OCI-LY1 (cell line): ENCODE results near the gene CCDC192.

Source experiments
- H2AFZ ChIP-seq: fragments of 200-600 bp; sonication (generic), shearing (Covaris generic); 2 replicates; pipeline ENCODE4 v1.6.0; 2014; ENCODE audit warnings: antibody characterized with exemption, mild to moderate bottlenecking, low read length
- H3F3A ChIP-seq: fragments of 200-600 bp; sonication (generic), shearing (Covaris generic); 2 replicates; pipeline ENCODE4 v1.6.0; 2014; ENCODE audit warnings: mild to moderate bottlenecking, antibody characterized with exemption, low read length, moderate library complexity; ENCODE audit not compliant: insufficient read depth
- H3K27ac ChIP-seq: fragments of 200-600 bp; sonication (generic); 2 replicates; pipeline ENCODE4 v1.5.1; 2014; ENCODE audit warnings: low read length, mixed run types, mild to moderate bottlenecking, low read depth; ENCODE audit not compliant: poor library complexity, severe bottlenecking
- H3K27me3 ChIP-seq: fragments of 200-600 bp; sonication (generic); 2 replicates; pipeline ENCODE4 v1.6.0; 2014; ENCODE audit warnings: antibody characterized with exemption, mild to moderate bottlenecking, low read length, moderate library complexity; ENCODE audit not compliant: insufficient read depth
- H3K36me3 ChIP-seq: fragments of 200-600 bp; sonication (generic); 2 replicates; pipeline ENCODE4 v1.6.1; 2014; ENCODE audit warnings: mild to moderate bottlenecking, antibody characterized with exemption, low read length, moderate library complexity, mixed read lengths; ENCODE audit not compliant: insufficient read depth
- H3K4me1 ChIP-seq: fragments of 200-600 bp; sonication (generic); 2 replicates; pipeline ENCODE4 v1.5.1; 2014; ENCODE audit warnings: mild to moderate bottlenecking, low read length, moderate library complexity; ENCODE audit not compliant: insufficient read depth, severe bottlenecking
- H3K4me2 ChIP-seq: fragments of 200-600 bp; sonication (generic), shearing (Covaris generic); 2 replicates; pipeline ENCODE4 v1.6.1; 2014; ENCODE audit warnings: low read length
- H3K4me3 ChIP-seq: fragments of 200-600 bp; sonication (generic); 2 replicates; pipeline ENCODE4 v1.5.1; 2014; ENCODE audit warnings: low read length, low read depth, mild to moderate bottlenecking, mixed read lengths; ENCODE audit not compliant: poor library complexity, severe bottlenecking
- H3K79me2 ChIP-seq: fragments of 200-600 bp; shearing (Covaris generic); 2 replicates; pipeline ENCODE4 v1.6.1; 2016; ENCODE audit warnings: mixed run types, low read length, mixed read lengths; ENCODE audit not compliant: insufficient read depth
- H3K9ac ChIP-seq: fragments of 200-600 bp; sonication (generic), shearing (Covaris generic); 2 replicates; pipeline ENCODE4 v1.6.1; 2014; ENCODE audit warnings: mild to moderate bottlenecking, low read length, mixed read lengths
- H3K9me2 ChIP-seq: fragments of 200-600 bp; sonication (generic), shearing (Covaris generic); 2 replicates; pipeline ENCODE4 v1.6.1; 2014; ENCODE audit warnings: low read depth, mild to moderate bottlenecking, low read length, mixed read lengths
- H3K9me3 ChIP-seq: fragments of 200-600 bp; shearing (Covaris generic); 2 replicates; pipeline ENCODE4 v1.6.1; 2014; ENCODE audit warnings: low read length, mixed read lengths
- H4K20me1 ChIP-seq: fragments of 200-600 bp; sonication (generic), shearing (Covaris generic); 2 replicates; pipeline ENCODE4 v1.6.0; 2016; ENCODE audit warnings: mild to moderate bottlenecking, low read length; ENCODE audit not compliant: insufficient read depth
- EZH2 ChIP-seq: fragments of 200-600 bp; sonication (generic), shearing (Covaris generic); IDR thresholded peaks from 2 replicates; pipeline ENCODE4 v1.8.0; 2017; ENCODE audit warnings: borderline replicate concordance, mixed run types, mild to moderate bottlenecking, antibody characterized with exemption, low read length, moderate library complexity, mixed read lengths
- TF ChIP-seq, protein P1 (sequence below): fragments of 200-600 bp; sonication (generic), shearing (Covaris generic); IDR thresholded peaks from 2 replicates; pipeline ENCODE4 v1.5.1; 2017; ENCODE audit warnings: mild to moderate bottlenecking, antibody characterized with exemption, low read length, moderate library complexity, mixed read lengths

CCDC192 gene

DNA sequence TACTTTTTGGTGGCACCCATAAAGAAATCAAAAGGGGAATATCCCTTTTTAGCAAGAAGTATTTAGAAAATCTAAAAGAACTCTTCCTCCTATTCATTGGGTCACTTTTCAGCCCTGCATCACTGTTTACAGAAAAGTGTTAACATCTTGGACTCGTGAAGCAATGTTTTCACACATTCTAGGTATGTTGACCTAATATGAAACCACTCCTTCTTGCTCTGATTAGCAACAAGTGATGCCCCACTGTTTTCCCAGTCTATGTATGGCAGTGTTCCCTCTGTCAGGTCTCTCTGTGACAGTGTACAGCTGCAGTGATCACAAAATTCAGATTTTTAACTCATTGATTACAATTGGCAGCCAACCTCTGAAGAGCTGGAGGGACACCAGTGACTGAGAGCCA, 232.2 kb downstream of the CCDC192 start:
- Histone ChIP-seq H3K36me3 (no peaks in the 10 kb centered on the region), H2AFZ (no peak overlapping the region), H3F3A (no peaks in the 10 kb centered on the region), H3K4me1 (no peaks in the 10 kb centered on the region), H3K79me2 (no peaks in the 10 kb centered on the region), H3K27me3 (no peaks in the 10 kb centered on the region), H3K9ac (no peak overlapping the region), H3K4me3 (no peak overlapping the region), H3K4me2 (no peak overlapping the region), H3K9me2 (no peaks in the 10 kb centered on the region), H4K20me1 (no peaks in the 10 kb centered on the region), H3K27ac (no peak overlapping the region), H3K9me3 (no peaks in the 10 kb centered on the region)
- TF ChIP-seq EZH2, result no peak
- TF ChIP-seq, protein P1, sequence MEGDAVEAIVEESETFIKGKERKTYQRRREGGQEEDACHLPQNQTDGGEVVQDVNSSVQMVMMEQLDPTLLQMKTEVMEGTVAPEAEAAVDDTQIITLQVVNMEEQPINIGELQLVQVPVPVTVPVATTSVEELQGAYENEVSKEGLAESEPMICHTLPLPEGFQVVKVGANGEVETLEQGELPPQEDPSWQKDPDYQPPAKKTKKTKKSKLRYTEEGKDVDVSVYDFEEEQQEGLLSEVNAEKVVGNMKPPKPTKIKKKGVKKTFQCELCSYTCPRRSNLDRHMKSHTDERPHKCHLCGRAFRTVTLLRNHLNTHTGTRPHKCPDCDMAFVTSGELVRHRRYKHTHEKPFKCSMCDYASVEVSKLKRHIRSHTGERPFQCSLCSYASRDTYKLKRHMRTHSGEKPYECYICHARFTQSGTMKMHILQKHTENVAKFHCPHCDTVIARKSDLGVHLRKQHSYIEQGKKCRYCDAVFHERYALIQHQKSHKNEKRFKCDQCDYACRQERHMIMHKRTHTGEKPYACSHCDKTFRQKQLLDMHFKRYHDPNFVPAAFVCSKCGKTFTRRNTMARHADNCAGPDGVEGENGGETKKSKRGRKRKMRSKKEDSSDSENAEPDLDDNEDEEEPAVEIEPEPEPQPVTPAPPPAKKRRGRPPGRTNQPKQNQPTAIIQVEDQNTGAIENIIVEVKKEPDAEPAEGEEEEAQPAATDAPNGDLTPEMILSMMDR, result no peak

DNA sequence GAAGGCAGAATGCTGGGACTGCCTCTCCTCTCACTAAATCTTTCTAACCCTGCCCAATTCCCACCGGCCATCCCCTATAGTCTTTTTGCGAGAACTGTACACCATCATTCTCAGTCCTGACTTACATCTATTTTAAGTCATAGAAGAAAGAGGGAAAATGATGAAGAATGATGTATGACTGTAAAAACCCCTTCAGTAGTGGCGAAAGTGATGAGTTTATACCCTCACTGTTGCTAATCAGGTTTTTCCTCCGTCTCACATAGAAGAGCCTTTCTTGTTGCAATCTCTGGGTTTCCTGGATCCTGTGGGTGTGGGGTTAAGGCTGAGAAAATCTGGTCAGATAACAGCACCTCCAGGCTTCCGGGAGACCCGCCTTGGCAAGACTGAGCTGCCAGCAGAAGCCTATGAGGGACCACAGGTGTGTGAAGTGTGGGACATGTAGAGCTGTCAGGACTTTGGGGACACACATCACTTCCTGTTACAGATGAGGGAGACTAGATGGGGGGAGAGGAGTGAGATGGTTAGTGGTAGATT, 233.3 kb downstream of the CCDC192 start:
- Histone ChIP-seq H3K9me3 (no peaks in the 10 kb centered on the region), H4K20me1 (no peaks in the 10 kb centered on the region), H3K79me2 (no peaks in the 10 kb centered on the region), H3K4me1 (no peaks in the 10 kb centered on the region), H3K27me3 (no peaks in the 10 kb centered on the region), H3K36me3 (no peaks in the 10 kb centered on the region), H3K4me2 (no peak overlapping the region), H3K9me2 (no peaks in the 10 kb centered on the region), H3F3A (no peaks in the 10 kb centered on the region), H3K27ac (no peak overlapping the region), H3K9ac (no peak overlapping the region), H2AFZ (no peak overlapping the region), H3K4me3 (no peak overlapping the region)
- no peak for TF ChIP-seq EZH2
- TF ChIP-seq, protein P1, result no peak

DNA sequence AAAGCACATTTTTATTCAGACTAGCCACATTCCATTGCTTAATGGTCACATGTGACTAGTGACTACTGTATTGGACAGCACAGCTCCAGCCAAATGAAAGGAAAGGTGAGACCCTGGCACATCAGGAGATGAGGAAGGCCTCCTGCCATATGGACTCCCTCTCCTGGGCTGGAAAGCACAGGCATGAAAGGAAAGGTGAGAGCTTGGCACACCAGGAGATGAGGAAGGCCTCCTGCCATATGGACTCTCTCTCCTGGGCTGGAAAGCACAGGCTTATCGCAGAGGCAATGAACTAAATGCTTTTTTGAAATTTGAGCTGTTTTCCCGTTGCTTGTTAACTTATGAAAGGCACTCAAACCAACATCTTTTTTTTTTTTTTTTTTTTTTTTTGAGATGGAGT, 235.6 kb downstream of the CCDC192 start:
- Histone ChIP-seq H3K36me3 (no peaks in the 10 kb centered on the region), H3K9ac (no peak overlapping the region), H3K9me3 (no peaks in the 10 kb centered on the region), H3K4me2 (no peak overlapping the region), H3K4me1 (peaks cover 15% of the 10 kb centered on the region), H3K9me2 (no peaks in the 10 kb centered on the region), H3F3A (no peaks in the 10 kb centered on the region), H3K4me3 (no peak overlapping the region), H3K27ac (no peak overlapping the region), H3K27me3 (no peaks in the 10 kb centered on the region), H2AFZ (no peak overlapping the region), H3K79me2 (no peaks in the 10 kb centered on the region), H4K20me1 (no peaks in the 10 kb centered on the region)
- TF ChIP-seq EZH2, result no peak
- TF ChIP-seq, protein P1, result no peak
